Tibial nerve (tissue), 4 donors: ENCODE results near the gene ACVR1B. TPM values are rescaled to one million over a fixed set of nuclear protein-coding genes. Genes with fewer than 3 reads are reported as not detected.

Experiments used
- DNase-seq, 2 donors: peaks; one replicate each; pipeline ENCODE4 v3.0.0-alpha.2; 2019; ENCODE audit warnings: low spot score in 2 of 2
- H3K27ac ChIP-seq, 4 donors: fragments of 200-600 bp; sonication (generic) in 3 of 4; one replicate each; pipeline ENCODE4 v1.5.1; 2017 to 2019; ENCODE audit warnings: mild to moderate bottlenecking in 1 of 4
- H3K27me3 ChIP-seq, 2 donors: fragments of 200-600 bp; sonication (generic) in 1 of 2; one replicate each; pipeline versions ENCODE4 v1.5.1 to v1.6.0; 2017 to 2019
- H3K36me3 ChIP-seq, 3 donors: fragments of 200-600 bp; sonication (generic); one replicate each; pipeline ENCODE4 v1.5.1; 2018 to 2019
- H3K4me1 ChIP-seq, 4 donors: fragments of 200-600 bp; sonication (generic) in 3 of 4; one replicate each; pipeline ENCODE4 v1.5.1; 2017 to 2019
- H3K4me3 ChIP-seq, 4 donors: fragments of 200-600 bp; sonication (generic) in 3 of 4; one replicate each; pipeline ENCODE4 v1.5.1; 2017 to 2019; ENCODE audit warnings: mild to moderate bottlenecking in 1 of 4, moderate library complexity in 1 of 4
- H3K9me3 ChIP-seq, 4 donors: fragments of 200-600 bp; sonication (generic) in 3 of 4; one replicate each; pipeline ENCODE4 v1.5.1; 2017 to 2019
- EP300 ChIP-seq, 2 donors: sonication (generic); formaldehyde crosslinking; IDR thresholded peaks; one replicate each; pipeline ENCODE4 v1.6.1; 2017; ENCODE audit warnings: antibody characterized with exemption in 2 of 2, mild to moderate bottlenecking in 1 of 2
- POLR2A ChIP-seq, 2 donors: fragments of 450-650 bp; IDR thresholded peaks; one replicate each; pipeline ENCODE4 v1.6.1; 2017; ENCODE audit warnings: antibody characterized with exemption in 2 of 2, mild to moderate bottlenecking in 2 of 2, moderate library complexity in 2 of 2
- WGBS, 2 donors: methylation state at CpG; one replicate each; pipeline ENCODE4 v1.1.5; 2018; 5-methylcytosine and 5-hydroxymethylcytosine counted together
- total RNA-seq, 4 donors: library from RNA; depleted of rRNA; stranded (reverse); fragments of >200 nt; gene quantifications; one replicate each; pipeline ENCODE4 v1.1.0, GENCODE V29; 2016
- TF ChIP-seq, protein P1 (sequence below), 5 experiments: fragments of 200-600 bp in 3 of 5; fragments of 450-650 bp in 2 of 5; sonication (generic) in 3 of 5; IDR thresholded peaks; one replicate each; pipeline ENCODE4 v1.5.1; 2016 to 2019; ENCODE audit warnings: antibody characterized with exemption in 5 of 5, mild to moderate bottlenecking in 3 of 5, moderate library complexity in 2 of 5

Gene ACVR1B
- total RNA-seq, 4 donors from 2014 or later: 11.6 to 19.8 (median 17.1) TPM

DNA sequence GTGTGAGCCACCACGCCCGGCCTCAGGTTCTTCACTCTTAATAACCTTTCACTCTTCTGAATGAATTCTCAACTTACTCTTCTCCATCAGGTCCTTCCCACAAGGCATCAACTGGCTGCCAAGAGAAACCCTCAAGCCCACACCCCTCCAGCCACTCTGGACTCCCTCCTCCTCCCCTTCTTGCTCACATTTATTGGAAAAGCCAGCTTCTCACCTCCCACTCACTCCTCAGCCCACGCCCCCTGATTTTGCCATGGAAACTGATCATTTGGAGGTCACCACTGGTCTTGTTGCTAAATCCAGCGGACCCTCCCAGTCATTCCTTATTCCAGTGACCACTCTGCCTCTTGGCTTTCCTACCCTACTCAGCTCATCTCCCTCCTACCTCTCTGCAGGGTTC, 17.4 kb upstream of the ACVR1B start:
- Histone ChIP-seq H3K4me3 (no peak overlapping the region), H3K4me1 (no peaks in the 10 kb centered on the region), H3K36me3 (no peaks in the 10 kb centered on the region), H3K27ac (no peak overlapping the region), H3K9me3 (no peaks in the 10 kb centered on the region), H3K27me3 (no peaks in the 10 kb centered on the region)
- WGBS, 2 donors: 89% methylated on average over 4 of the region's 4 CpGs
- DNase-seq: no peak
- TF ChIP-seq POLR2A (IDR thresholded peaks at IDR 0.05): no peak

- Histone ChIP-seq H3K36me3 (no peaks in the 10 kb centered on the region), H3K27ac (no peak overlapping the region), H3K4me3 (no peak overlapping the region), H3K9me3 (no peaks in the 10 kb centered on the region), H3K27me3 (no peaks in the 10 kb centered on the region), H3K4me1 (peaks cover 0 to 8% (median 0%) of the 10 kb centered on the region in 4 donors)
- TF ChIP-seq EP300 (IDR thresholded peaks at IDR 0.05): no peak
- TF ChIP-seq, protein P1, sequence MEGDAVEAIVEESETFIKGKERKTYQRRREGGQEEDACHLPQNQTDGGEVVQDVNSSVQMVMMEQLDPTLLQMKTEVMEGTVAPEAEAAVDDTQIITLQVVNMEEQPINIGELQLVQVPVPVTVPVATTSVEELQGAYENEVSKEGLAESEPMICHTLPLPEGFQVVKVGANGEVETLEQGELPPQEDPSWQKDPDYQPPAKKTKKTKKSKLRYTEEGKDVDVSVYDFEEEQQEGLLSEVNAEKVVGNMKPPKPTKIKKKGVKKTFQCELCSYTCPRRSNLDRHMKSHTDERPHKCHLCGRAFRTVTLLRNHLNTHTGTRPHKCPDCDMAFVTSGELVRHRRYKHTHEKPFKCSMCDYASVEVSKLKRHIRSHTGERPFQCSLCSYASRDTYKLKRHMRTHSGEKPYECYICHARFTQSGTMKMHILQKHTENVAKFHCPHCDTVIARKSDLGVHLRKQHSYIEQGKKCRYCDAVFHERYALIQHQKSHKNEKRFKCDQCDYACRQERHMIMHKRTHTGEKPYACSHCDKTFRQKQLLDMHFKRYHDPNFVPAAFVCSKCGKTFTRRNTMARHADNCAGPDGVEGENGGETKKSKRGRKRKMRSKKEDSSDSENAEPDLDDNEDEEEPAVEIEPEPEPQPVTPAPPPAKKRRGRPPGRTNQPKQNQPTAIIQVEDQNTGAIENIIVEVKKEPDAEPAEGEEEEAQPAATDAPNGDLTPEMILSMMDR (IDR thresholded peaks at IDR 0.05): no peak
- no peak for TF ChIP-seq POLR2A (IDR thresholded peaks at IDR 0.05)
- 27 to 28% methylated on average over 2 of the region's 2 CpGs for WGBS, 2 donors
- DNase-seq: no peak
Observed at GRCh38 chr12:51937926-51938325, 13.6 kb upstream of the ACVR1B start.

DNA sequence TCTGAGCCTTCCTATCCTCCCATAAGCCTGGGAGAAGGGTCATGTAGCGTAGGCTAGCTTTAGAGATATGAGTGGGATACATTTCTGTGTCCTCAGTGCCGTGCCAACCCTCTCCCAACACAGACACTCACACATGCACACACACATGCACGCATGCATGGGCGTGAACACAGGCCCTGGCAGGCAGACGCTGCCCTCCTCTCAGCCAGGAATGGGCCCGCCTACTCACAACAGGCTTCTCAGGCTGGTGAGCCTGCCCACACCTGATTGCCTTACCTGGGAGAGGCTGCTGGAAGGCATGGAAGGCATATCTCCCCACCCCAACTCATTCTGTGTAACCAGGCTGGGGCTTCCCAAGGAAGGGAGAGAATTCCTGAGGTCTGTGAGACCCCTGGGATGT, 12.8 kb upstream of the ACVR1B start:
- Histone ChIP-seq H3K9me3 (no peaks in the 10 kb centered on the region), H3K27me3 (no peaks in the 10 kb centered on the region), H3K36me3 (no peaks in the 10 kb centered on the region), H3K4me1 (peaks cover 0 to 8% (median 0%) of the 10 kb centered on the region in 4 donors), H3K4me3 (no peak overlapping the region), H3K27ac (no peak overlapping the region)
- TF ChIP-seq EP300 (IDR thresholded peaks at IDR 0.05) (no peak), POLR2A (IDR thresholded peaks at IDR 0.05) (no peak)
- TF ChIP-seq, protein P1 (IDR thresholded peaks at IDR 0.05): no peak
- no peak for DNase-seq
- 90 to 100% methylated on average over 6 of the region's 6 CpGs for WGBS, 2 donors

GRCh38 chr12:51941011-51941581, 10.4 kb upstream of the ACVR1B start:
- H3K27ac ChIP-seq: no peak overlapping the region

DNA sequence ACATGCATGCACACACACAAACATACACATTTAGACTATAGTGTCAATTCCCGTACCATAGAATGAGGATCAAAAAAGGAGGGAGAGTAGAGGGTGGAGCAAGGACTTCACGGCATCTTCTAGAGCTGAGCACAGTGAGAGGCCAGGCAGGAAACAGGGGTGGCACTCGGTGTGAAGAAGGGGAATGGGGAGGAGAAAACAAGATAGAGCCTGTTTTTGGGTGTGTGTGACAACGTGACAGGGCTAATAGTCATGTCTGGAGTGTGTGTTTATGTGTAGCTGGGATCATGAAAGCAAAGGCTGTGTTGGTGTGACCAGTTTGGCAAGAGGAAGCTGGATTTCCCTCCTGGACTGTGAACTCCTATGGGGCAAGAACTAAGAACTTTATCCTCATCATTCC, 9.9 kb upstream of the ACVR1B start:
- TF ChIP-seq EP300 (IDR thresholded peaks at IDR 0.05) (no peak), POLR2A (IDR thresholded peaks at IDR 0.05) (no peak)
- TF ChIP-seq, protein P1 (IDR thresholded peaks at IDR 0.05): no peak
- 39 to 47% methylated on average over 4 of the region's 4 CpGs for WGBS, 2 donors
- Histone ChIP-seq H3K4me1 (peaks cover 0 to 8% (median 0%) of the 10 kb centered on the region in 4 donors), H3K4me3 (no peak overlapping the region), H3K36me3 (no peaks in the 10 kb centered on the region), H3K9me3 (peaks cover 0 to 12% (median 3%) of the 10 kb centered on the region in 4 donors), H3K27ac (no peak overlapping the region), H3K27me3 (no peaks in the 10 kb centered on the region)
- DNase-seq: no peak

More at GRCh38 chr12:51941011-51941581, 10.4 kb upstream of the ACVR1B start:
- H3K9me3 ChIP-seq: peaks cover 0 to 12% (median 3%) of the 10 kb centered on the region in 4 donors
- no peak overlapping the region for H3K4me3 ChIP-seq
- TF ChIP-seq EP300 (IDR thresholded peaks at IDR 0.05) (no peak), POLR2A (IDR thresholded peaks at IDR 0.05) (no peak)
- TF ChIP-seq, protein P1 (IDR thresholded peaks at IDR 0.05): no peak
- H3K27me3 ChIP-seq: no peaks in the 10 kb centered on the region
- WGBS, 2 donors: 40 to 41% methylated on average over 14 to 15 of the region's 15 CpGs
- DNase-seq: no peak
- peaks cover 0 to 8% (median 0%) of the 10 kb centered on the region in 4 donors for H3K4me1 ChIP-seq
- H3K36me3 ChIP-seq: no peaks in the 10 kb centered on the region
